Mononuclear cell (primary cell): ENCODE data around the gene POU2AF1. TPM values are rescaled to one million over a fixed set of nuclear protein-coding genes. Genes with fewer than 3 reads are reported as not detected.

Source experiments
- H3K27me3 ChIP-seq: 2 replicates; pipeline ENCODE4 v1.6.0; 2011; ENCODE audit warnings: low read length, control low read depth; ENCODE audit not compliant: insufficient read depth
- H3K4me1 ChIP-seq: 2 replicates; pipeline ENCODE4 v1.5.1; 2011; ENCODE audit warnings: mild to moderate bottlenecking, low read length, control low read depth; ENCODE audit not compliant: insufficient read depth
- H3K4me3 ChIP-seq: 2 replicates; pipeline ENCODE4 v1.5.1; 2011; ENCODE audit warnings: mild to moderate bottlenecking, low read length, moderate library complexity
- H3K9me3 ChIP-seq: 2 replicates; pipeline ENCODE4 v1.5.1; 2011; ENCODE audit warnings: low read depth, mild to moderate bottlenecking, control low read depth, low read length
- total RNA-seq: library from RNA; depleted of rRNA; stranded (reverse); fragments of >200 nt; gene quantifications from one replicate; pipeline ENCODE4 v1.2.3, GENCODE V29; 2012

The POU2AF1 gene
- total RNA-seq, 1 donor: 3.4 TPM

DNA sequence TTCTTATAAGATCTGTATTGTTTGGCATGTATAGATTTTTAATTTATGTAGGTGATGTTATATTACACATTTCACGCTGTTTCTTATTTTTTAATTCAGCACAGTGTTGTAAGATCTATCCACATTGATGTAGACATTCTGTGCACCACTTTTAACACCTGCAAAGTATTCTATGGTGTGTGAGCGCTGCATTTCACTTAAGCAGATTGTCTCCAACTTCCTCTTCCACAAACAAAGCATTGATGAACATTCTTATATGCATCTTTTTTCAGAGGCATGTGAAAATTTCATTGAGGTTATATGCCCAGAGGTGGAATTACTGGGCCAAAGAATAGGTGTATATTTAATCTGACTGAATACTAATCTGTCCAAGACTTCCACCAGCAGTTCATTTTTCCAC, 3.4 kb upstream of the POU2AF1 start:
- H3K4me3 ChIP-seq: no peak overlapping the region
- H3K27me3 ChIP-seq: no peaks in the 10 kb centered on the region
- H3K9me3 ChIP-seq: no peaks in the 10 kb centered on the region
- peaks cover 13% of the 10 kb centered on the region for H3K4me1 ChIP-seq

DNA sequence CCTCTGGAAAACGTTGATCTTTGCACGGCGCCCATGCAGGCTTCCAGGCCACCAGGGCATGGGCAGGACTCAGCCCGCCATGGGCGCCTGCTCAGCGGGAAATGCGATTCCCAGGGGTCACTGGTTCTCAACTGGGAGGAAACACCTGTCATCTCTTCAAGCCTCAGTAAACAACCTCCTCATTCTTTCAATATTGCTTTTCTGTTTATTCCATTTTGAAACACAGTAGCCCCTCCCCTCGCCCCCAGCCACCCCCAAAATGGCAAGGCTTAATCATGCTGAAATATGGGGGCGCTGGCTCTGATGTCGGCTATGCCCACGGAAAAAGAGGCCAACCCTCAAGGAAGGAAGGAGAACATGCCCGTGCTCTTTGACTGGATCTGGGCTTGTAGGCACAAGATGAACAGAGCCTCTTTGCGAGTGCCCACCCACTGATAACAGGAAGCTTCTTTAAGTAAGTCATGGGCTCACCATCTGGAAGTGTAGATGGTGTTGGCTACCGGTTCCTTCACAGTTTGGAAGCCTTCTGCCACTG, 594 bp upstream of the POU2AF1 start:
- peak overlapping the region; percentile 44 for H3K4me3 ChIP-seq
- H3K9me3 ChIP-seq: no peaks in the 10 kb centered on the region
- H3K4me1 ChIP-seq: peaks cover 13% of the 10 kb centered on the region
- no peaks in the 10 kb centered on the region for H3K27me3 ChIP-seq

DNA sequence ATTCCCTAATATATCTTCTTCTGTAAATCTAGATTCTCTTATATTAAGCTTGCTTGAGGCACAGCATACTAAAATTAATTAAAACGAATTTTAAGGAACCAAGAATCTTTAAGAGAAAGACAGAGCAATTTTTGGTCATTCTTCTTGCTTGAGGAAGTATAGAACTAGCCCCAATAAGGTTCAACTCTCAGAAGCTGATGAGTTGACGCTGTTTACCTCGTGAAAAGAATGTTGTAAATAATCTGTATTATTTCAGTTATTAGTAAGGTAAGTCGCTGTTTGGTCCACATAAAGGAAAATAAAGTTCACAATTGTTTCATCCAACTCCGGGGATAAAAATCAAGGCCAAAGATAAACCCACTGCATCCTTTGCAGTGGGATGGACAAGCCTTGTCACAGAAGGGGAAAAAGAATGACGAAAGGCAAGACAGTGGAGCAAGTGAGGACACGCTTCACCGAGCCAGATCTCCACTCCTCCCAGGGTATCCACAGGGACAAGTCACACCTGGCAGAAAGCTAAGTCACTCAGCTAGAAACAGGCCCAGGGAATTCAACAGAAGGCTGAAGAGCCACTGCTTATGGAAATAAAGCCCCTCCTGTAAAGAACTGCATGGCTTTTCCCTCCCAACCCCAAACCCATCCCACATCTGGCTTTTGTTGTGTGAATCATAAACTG, 752 bp downstream of the POU2AF1 start:
- Histone ChIP-seq H3K4me3 (peak overlapping the region; percentile 44), H3K4me1 (peaks cover 17% of the 10 kb centered on the region), H3K9me3 (no peaks in the 10 kb centered on the region), H3K27me3 (no peaks in the 10 kb centered on the region)

DNA sequence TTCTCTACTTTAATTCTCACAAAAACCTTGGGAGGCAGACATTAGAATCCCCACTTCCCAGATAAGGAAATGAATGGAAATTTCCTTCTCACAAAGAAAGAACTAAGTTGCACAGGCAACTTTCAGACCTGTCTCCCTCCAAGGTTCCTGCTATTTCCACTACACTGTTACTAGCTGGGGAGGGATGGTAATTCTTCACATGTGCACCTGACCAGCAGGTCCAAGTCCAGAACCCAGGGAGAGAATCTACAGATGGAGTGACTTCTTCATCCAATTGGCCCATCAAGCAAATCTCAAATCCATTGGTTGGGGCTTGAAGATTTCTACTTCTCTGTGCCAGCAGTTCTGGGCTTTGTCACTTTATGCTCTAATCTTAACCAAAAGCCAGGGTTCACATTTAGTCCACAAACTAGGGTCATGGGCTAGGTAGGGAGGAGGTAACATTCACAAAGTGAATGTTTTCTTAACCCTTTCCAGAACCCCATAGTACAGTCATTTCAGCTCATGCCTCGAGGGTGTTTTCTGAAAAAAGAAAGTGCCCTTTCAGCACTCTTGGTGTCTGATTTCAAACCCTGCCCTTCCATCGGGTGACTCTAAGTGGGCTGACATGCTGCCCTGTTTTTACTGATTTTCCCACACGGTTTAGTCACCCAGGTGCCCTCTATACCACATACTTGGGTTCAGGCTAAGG, 2.7 kb downstream of the POU2AF1 start:
- no peaks in the 10 kb centered on the region for H3K9me3 ChIP-seq
- peaks cover 12% of the 10 kb centered on the region for H3K4me1 ChIP-seq
- no peak overlapping the region for H3K4me3 ChIP-seq
- H3K27me3 ChIP-seq: no peaks in the 10 kb centered on the region

DNA sequence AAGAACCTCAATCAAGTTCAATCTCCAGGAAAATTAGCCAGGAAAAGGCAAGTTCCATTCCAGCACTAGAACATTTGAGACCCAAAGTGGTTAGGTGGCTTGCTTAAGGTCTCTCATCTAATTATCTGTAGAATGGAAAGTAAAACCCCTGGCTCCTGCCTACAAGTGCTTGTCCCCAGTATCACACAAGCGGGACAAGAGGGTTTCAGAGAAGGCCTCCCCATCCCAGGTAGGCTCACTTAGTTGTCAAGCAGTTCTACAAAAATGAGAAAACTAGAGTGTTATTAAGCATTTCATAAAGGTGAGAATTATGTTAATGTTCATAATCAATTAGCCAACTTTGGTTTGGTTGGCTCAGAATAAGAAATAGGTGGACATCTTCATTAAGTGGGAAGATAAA, 5.5 kb downstream of the POU2AF1 start:
- Histone ChIP-seq H3K27me3 (no peaks in the 10 kb centered on the region), H3K9me3 (no peaks in the 10 kb centered on the region), H3K4me3 (no peak overlapping the region), H3K4me1 (peaks cover 13% of the 10 kb centered on the region)

DNA sequence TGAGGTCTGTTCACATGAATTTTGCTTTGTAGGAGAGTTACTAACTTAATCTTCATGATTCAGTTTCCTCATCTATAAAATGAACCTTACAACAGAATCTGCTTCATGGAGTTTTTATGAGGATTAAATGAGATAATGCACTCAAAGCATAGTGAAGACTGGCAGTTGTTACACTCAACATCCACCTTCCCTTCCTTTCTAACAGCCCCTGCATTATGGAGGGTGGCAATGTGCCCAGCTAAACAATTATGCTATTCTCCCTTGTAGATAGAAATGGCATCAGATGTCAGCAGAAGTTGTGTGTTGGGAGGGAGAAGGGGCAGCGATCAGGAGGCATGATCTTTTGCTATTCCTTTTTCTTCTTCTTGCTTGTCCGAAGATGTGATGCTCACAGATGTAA, 6.5 kb downstream of the POU2AF1 start:
- Histone ChIP-seq H3K9me3 (no peaks in the 10 kb centered on the region), H3K4me3 (no peak overlapping the region), H3K4me1 (peaks cover 21% of the 10 kb centered on the region), H3K27me3 (no peaks in the 10 kb centered on the region)

DNA sequence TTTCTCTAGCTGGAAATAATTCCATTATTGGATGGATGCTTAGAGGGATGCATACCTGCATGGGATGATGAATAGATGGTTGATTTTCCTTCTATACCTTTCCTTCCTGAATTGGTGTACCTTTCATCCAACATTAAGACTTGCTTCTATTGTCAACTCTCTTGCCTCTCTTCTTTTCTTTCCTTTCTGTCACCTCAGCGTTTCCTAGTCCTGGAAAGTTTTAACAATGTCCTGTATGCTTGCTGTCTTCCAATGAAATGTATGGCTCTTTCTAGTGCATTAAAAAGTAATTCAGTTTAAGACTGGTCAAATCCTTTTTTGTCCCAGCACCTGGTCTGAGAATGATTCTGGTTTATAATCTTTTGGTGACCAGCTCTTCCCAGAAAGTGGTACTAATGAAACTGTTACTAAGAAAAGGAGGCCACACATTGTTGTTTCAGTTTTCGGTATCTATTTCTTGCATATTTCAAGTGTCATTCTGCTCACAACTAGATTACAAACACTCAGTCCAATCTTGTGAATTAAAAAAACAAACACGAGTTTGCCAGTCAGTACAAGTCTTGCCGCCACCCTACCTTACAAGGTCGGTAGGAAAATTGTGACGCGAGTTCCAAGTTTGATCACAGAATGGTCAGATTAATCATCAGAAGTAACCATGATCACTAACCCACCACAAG, 8.0 kb downstream of the POU2AF1 start:
- Histone ChIP-seq H3K27me3 (no peaks in the 10 kb centered on the region), H3K4me1 (peaks cover 28% of the 10 kb centered on the region), H3K9me3 (no peaks in the 10 kb centered on the region), H3K4me3 (no peak overlapping the region)

DNA sequence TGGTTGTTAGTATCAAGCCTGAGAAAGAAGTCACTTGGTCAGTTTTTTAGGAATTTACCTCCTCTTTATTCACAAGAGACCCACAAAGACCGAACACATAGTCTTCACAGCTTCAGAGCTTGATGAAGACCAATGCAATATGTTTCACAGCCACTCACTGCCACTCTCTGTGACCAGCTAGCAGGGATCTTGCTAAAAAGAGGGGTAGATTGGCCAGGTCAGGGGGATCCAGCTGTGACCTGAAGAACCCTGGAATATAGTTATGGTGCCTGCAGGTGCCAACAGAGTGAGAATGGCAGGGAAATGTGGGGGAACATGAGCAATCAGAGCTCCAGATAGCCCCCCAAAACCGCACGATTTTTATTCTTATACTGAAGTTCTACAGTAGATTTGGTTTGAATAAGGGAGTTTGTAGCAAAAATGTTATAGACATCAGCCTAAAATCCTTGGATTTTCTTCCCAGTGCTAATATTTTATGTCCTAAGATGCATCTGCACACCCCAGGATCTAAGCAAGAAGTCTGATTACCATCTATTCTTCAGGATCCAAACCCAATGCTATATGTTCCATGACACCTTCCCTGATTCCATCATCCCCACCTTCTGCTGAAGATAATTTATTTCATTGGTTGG, 8.7 kb downstream of the POU2AF1 start:
- Histone ChIP-seq H3K9me3 (no peaks in the 10 kb centered on the region), H3K4me3 (no peak overlapping the region), H3K4me1 (peaks cover 28% of the 10 kb centered on the region), H3K27me3 (no peaks in the 10 kb centered on the region)

DNA sequence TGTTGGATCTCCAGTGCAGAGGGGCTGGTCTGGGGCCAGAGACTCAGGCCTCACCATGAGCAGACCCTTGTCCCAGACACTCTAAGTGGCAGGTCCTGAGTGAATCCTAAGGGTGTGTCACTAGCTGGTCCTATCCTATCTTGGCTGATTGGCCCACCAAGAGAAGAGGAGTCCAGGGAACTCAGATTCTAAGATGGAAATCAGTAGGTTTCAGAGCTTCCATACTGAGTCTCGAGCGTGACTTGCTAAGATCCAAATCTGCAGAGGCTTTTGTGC, 10.9 kb downstream of the POU2AF1 start:
- Histone ChIP-seq H3K4me3 (no peak overlapping the region), H3K9me3 (no peaks in the 10 kb centered on the region), H3K4me1 (peaks cover 39% of the 10 kb centered on the region), H3K27me3 (no peaks in the 10 kb centered on the region)

DNA sequence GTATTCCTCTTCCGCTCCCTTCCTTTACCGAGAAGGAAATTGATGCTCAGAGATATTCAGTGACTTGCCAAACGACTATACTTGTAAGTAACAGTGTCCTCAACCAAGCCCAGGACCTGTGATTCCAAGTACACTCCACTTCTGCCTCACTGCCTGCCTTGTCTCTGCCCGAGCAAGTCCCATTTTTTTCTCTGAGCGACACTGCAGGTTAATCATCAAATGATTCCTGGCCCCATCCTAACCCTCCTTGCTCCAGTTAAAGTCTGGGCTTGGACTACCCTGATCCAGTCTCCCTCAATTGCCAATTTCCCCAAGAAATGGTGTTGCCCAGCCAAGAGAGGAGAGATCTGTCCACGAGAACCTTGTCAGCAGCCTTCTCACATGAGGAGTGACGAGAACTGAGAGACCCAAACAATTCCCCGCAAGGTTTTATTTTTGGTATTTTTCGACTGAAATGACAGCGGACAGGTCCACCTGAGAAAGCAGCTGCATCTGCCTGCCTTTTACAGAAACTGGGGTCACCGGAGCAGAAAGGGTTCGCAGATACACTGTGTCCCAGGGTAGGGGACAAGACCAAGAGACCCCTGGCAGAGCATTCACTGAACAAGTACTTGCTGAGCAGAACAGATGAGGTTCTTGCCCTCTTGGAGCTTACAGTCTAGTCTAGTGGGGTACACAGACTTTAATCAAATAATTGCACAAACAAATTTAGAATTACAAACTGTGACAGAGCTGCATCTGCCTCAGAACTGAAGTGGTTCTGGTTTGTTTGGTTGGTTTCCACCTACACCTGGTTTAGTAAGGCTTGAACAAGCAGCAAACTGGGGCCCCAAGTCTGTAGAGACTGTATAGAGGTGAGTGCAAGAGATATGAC, 11.4 kb downstream of the POU2AF1 start:
- no peaks in the 10 kb centered on the region for H3K9me3 ChIP-seq
- H3K4me1 ChIP-seq: peaks cover 42% of the 10 kb centered on the region
- H3K27me3 ChIP-seq: no peaks in the 10 kb centered on the region
- H3K4me3 ChIP-seq: no peak overlapping the region

DNA sequence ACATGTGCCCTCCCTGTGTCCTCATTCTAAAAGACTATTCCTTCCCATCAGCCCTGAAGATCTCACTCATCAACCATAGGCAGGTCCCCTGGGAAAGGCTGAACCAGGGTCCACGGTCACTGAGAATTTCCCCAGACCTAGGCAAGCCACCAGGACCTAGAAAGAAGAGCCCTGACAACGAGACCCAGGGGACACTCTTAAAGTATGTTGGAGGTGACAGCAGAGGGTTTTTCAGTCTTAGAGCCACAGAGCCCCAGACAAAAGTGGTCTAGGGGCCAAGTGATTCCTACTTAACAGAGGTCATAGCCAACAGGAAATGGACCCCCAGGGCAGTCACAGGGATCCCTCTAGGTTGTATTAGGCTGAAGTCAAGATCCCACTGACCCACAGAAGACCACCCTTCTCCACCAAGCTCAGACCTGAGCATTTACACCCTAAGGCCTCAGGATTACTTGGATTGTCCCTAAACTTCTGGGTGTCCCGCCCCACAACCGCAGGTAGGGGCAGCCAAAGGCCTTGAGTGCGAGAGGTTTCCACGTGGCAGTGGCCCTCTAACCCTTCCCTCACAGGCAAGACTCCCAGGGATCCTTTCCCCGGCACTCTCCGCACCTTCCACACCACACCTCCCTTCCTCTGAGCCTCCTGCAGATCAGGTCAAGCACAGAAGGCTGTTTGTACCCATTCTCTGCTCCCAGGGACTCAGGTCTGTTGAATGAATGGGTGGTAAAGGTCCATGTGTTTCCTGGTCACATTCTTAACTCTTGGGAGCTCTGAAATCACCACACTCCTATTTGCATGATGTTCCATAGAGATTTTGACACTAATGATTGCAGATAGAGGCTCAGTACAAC, 12.3 kb downstream of the POU2AF1 start:
- Histone ChIP-seq H3K27me3 (no peaks in the 10 kb centered on the region), H3K4me3 (no peak overlapping the region), H3K4me1 (peaks cover 42% of the 10 kb centered on the region), H3K9me3 (no peaks in the 10 kb centered on the region)

DNA sequence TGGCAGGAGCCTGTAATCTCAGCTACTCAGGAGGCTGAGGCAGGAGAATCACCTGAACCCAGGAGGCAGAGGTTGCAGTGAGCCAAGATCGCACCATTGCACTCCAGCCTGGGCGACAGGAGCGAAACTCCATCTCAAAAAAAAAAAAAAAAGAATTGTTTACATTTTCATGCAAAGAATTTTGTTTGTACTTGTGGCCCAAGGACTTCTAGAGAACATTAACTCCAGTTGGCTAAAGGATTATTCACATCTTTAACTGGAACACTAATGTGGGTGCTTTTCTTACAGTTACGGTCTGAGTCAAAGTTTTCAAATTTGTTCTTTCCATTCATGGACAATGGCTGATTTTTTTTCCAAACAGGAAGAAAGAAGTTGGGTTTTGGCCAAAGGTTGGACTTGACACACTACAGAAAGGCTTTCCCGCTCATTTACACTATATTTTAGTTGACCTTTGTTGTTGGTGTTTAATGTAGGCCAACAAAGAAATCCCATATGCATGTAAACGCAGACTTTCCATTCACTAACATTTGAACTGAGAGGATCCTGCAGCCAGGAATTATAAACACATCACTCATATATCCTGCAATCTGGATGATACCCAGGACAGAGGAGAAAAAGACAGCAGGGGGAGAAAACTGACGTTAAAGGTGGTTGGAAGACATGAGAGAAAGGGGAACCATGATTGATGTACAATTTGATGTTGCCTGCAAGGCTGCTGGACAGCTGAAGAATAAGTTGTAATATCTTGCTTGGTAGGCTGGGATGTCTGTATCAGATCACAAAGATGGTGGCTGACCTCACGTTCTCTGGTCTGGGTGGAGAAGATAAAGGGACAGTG, 13.1 kb downstream of the POU2AF1 start:
- H3K27me3 ChIP-seq: no peaks in the 10 kb centered on the region
- no peak overlapping the region for H3K4me3 ChIP-seq
- H3K9me3 ChIP-seq: no peaks in the 10 kb centered on the region
- peaks cover 42% of the 10 kb centered on the region for H3K4me1 ChIP-seq

DNA sequence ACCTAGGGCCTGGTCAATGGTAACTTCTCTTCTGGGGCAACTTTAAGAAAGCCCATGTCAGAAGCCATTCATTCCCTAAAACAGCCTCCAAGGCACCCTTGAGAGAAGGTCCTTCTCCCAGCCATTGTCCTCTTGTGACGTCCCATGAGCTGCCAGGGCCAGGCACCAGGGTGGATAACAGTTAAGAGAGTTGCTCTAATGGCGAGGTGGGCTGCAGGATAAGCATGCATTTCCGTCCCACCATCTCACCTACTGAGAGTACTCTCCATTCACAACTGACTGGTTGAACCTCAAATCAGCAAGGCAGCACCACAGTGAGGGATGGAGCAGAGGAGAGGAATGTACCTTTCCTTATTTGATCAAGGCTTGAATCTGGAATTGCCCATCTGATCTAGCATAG, 14.6 kb downstream of the POU2AF1 start:
- peaks cover 45% of the 10 kb centered on the region for H3K4me1 ChIP-seq
- no peak overlapping the region for H3K4me3 ChIP-seq
- no peaks in the 10 kb centered on the region for H3K27me3 ChIP-seq
- no peaks in the 10 kb centered on the region for H3K9me3 ChIP-seq
